Measurements from ENCODE around the gene TECTB.

GRCh38 chr10:112241651-112242341 is 41.4 kb upstream of the TECTB start:
- TF ChIP-seq, protein P1, sequence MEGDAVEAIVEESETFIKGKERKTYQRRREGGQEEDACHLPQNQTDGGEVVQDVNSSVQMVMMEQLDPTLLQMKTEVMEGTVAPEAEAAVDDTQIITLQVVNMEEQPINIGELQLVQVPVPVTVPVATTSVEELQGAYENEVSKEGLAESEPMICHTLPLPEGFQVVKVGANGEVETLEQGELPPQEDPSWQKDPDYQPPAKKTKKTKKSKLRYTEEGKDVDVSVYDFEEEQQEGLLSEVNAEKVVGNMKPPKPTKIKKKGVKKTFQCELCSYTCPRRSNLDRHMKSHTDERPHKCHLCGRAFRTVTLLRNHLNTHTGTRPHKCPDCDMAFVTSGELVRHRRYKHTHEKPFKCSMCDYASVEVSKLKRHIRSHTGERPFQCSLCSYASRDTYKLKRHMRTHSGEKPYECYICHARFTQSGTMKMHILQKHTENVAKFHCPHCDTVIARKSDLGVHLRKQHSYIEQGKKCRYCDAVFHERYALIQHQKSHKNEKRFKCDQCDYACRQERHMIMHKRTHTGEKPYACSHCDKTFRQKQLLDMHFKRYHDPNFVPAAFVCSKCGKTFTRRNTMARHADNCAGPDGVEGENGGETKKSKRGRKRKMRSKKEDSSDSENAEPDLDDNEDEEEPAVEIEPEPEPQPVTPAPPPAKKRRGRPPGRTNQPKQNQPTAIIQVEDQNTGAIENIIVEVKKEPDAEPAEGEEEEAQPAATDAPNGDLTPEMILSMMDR (IDR thresholded peaks at IDR 0.05) = no peak
- no peak for TF ChIP-seq POLR2A (IDR thresholded peaks at IDR 0.05)

Measured in body of pancreas (tissue), 4 donors.